Measurements from ENCODE around the gene EPX. TPM values are rescaled to one million over a fixed set of nuclear protein-coding genes. Genes with fewer than 3 reads are reported as not detected.
A peak's percentile ranks its signal among the peaks of the same experiment; 100 is the strongest.

The EPX gene
- total RNA-seq, 1 donor from 2014 or later, result not detected

- Mint-ChIP-seq H3K36me3 (ENCODE audit: low read depth) (peaks cover 2% of the 10 kb centered on the region), H3K27me3 (ENCODE audit: low read depth) (peaks cover 8% of the 10 kb centered on the region), H3K9me3 (no peaks in the 10 kb centered on the region), H3K27ac (peak within 1 kb of the TSS; percentile 93), H3K4me1 (ENCODE audit: low read depth) (peaks cover 28% of the 10 kb centered on the region), H3K4me3 (ENCODE audit: low read depth) (peak within 1 kb of the TSS; percentile 96)
- peak; percentile 95 for DNase-seq (ENCODE audit: low spot score)
- intact Hi-C loops (cut with micrococcal nuclease), result no loop called here
These were observed 26.7 kb downstream of the EPX start, which contains the start of gene MKS1 for GRCh38 chr17:58219007-58219788. MKS1 (minus strand) TSS chr17:58219255; CDS start chr17:58219230, 25 bp downstream.

- intact Hi-C loops (cut with micrococcal nuclease), result no loop called here
- peaks cover 32% of the 10 kb centered on the region for H3K4me1 Mint-ChIP-seq (ENCODE audit: low read depth)
- no peaks in the 10 kb centered on the region for H3K9me3 Mint-ChIP-seq
These were observed 27.3 kb downstream of the EPX start for GRCh38 chr17:58219789-58220183.

GRCh38 chr17:58224315-58224714 is 31.8 kb downstream of the EPX start:
- no peaks in the 10 kb centered on the region for H3K9me3 Mint-ChIP-seq
- intact Hi-C loops (cut with micrococcal nuclease), result no loop called here
- H3K4me3 Mint-ChIP-seq (ENCODE audit: low read depth), result no peak overlapping the region
- H3K36me3 Mint-ChIP-seq (ENCODE audit: low read depth), result no peaks in the 10 kb centered on the region
- peaks cover 20% of the 10 kb centered on the region for H3K27me3 Mint-ChIP-seq (ENCODE audit: low read depth)
- H3K4me1 Mint-ChIP-seq (ENCODE audit: low read depth), result peaks cover 10% of the 10 kb centered on the region
- no peak overlapping the region for H3K27ac Mint-ChIP-seq
- no peak for DNase-seq (ENCODE audit: low spot score)

More at GRCh38 chr17:58219789-58220183, 27.3 kb downstream of the EPX start:
- H3K27ac Mint-ChIP-seq, result peak overlapping the region; percentile 93
- DNase-seq (ENCODE audit: low spot score), result no peak
- peaks cover 2% of the 10 kb centered on the region for H3K36me3 Mint-ChIP-seq (ENCODE audit: low read depth)
- H3K4me3 Mint-ChIP-seq (ENCODE audit: low read depth), result peak overlapping the region; percentile 96
- H3K27me3 Mint-ChIP-seq (ENCODE audit: low read depth), result peaks cover 8% of the 10 kb centered on the region

- H3K4me1 Mint-ChIP-seq (ENCODE audit: low read depth), result peaks cover 15% of the 10 kb centered on the region
- no peak overlapping the region for H3K27ac Mint-ChIP-seq
- no peak overlapping the region for H3K4me3 Mint-ChIP-seq (ENCODE audit: low read depth)
- DNase-seq (ENCODE audit: low spot score), result no peak
- intact Hi-C loops (cut with micrococcal nuclease), result no loop called here
- no peaks in the 10 kb centered on the region for H3K36me3 Mint-ChIP-seq (ENCODE audit: low read depth)
- H3K9me3 Mint-ChIP-seq, result no peaks in the 10 kb centered on the region
- peaks cover 25% of the 10 kb centered on the region for H3K27me3 Mint-ChIP-seq (ENCODE audit: low read depth)
These were observed 35.2 kb downstream of the EPX start for GRCh38 chr17:58227733-58228132.

- Mint-ChIP-seq H3K27me3 (ENCODE audit: low read depth) (peaks cover 21% of the 10 kb centered on the region), H3K4me3 (ENCODE audit: low read depth) (no peak overlapping the region), H3K27ac (no peak overlapping the region), H3K4me1 (ENCODE audit: low read depth) (peaks cover 16% of the 10 kb centered on the region), H3K36me3 (ENCODE audit: low read depth) (no peaks in the 10 kb centered on the region), H3K9me3 (no peaks in the 10 kb centered on the region)
- DNase-seq (ENCODE audit: low spot score), result no peak
- intact Hi-C loops (cut with micrococcal nuclease), result no loop called here
These were observed 36.2 kb downstream of the EPX start for GRCh38 chr17:58228679-58229078.

- Mint-ChIP-seq H3K36me3 (ENCODE audit: low read depth) (no peaks in the 10 kb centered on the region), H3K27ac (no peak overlapping the region), H3K9me3 (no peaks in the 10 kb centered on the region), H3K4me1 (ENCODE audit: low read depth) (peaks cover 12% of the 10 kb centered on the region), H3K27me3 (ENCODE audit: low read depth) (peaks cover 25% of the 10 kb centered on the region), H3K4me3 (ENCODE audit: low read depth) (no peak overlapping the region)
- intact Hi-C loops (cut with micrococcal nuclease), result no loop called here
- no peak for DNase-seq (ENCODE audit: low spot score)
These were observed 36.9 kb downstream of the EPX start for GRCh38 chr17:58229384-58229783.

GRCh38 chr17:58229881-58230280 is 37.4 kb downstream of the EPX start:
- Mint-ChIP-seq H3K9me3 (no peaks in the 10 kb centered on the region), H3K27ac (no peak overlapping the region), H3K4me1 (ENCODE audit: low read depth) (peaks cover 10% of the 10 kb centered on the region), H3K27me3 (ENCODE audit: low read depth) (peaks cover 30% of the 10 kb centered on the region), H3K36me3 (ENCODE audit: low read depth) (no peaks in the 10 kb centered on the region), H3K4me3 (ENCODE audit: low read depth) (no peak overlapping the region)
- intact Hi-C loops (cut with micrococcal nuclease), result no loop called here
- no peak for DNase-seq (ENCODE audit: low spot score)

GRCh38 chr17:58231641-58232040 is 39.1 kb downstream of the EPX start:
- H3K27me3 Mint-ChIP-seq (ENCODE audit: low read depth), result peaks cover 44% of the 10 kb centered on the region
- peaks cover 10% of the 10 kb centered on the region for H3K4me1 Mint-ChIP-seq (ENCODE audit: low read depth)
- intact Hi-C loops (cut with micrococcal nuclease), result no loop called here
- H3K9me3 Mint-ChIP-seq, result no peaks in the 10 kb centered on the region
- H3K27ac Mint-ChIP-seq, result no peak overlapping the region
- DNase-seq (ENCODE audit: low spot score), result no peak
- no peak overlapping the region for H3K4me3 Mint-ChIP-seq (ENCODE audit: low read depth)
- H3K36me3 Mint-ChIP-seq (ENCODE audit: low read depth), result no peaks in the 10 kb centered on the region

- intact Hi-C loops (cut with micrococcal nuclease), result no loop called here
- peaks cover 46% of the 10 kb centered on the region for H3K27me3 Mint-ChIP-seq (ENCODE audit: low read depth)
- H3K9me3 Mint-ChIP-seq, result no peaks in the 10 kb centered on the region
- DNase-seq (ENCODE audit: low spot score), result no peak
- H3K27ac Mint-ChIP-seq, result no peak overlapping the region
- H3K36me3 Mint-ChIP-seq (ENCODE audit: low read depth), result no peaks in the 10 kb centered on the region
- no peak overlapping the region for H3K4me3 Mint-ChIP-seq (ENCODE audit: low read depth)
- peaks cover 10% of the 10 kb centered on the region for H3K4me1 Mint-ChIP-seq (ENCODE audit: low read depth)
These were observed 40.2 kb downstream of the EPX start for GRCh38 chr17:58232707-58233156.

GRCh38 chr17:58233543-58233942 is 41.0 kb downstream of the EPX start:
- H3K4me3 Mint-ChIP-seq (ENCODE audit: low read depth), result no peak overlapping the region
- intact Hi-C loops (cut with micrococcal nuclease), result no loop called here
- peaks cover 10% of the 10 kb centered on the region for H3K4me1 Mint-ChIP-seq (ENCODE audit: low read depth)
- H3K9me3 Mint-ChIP-seq, result no peaks in the 10 kb centered on the region
- H3K27ac Mint-ChIP-seq, result no peak overlapping the region
- peaks cover 42% of the 10 kb centered on the region for H3K27me3 Mint-ChIP-seq (ENCODE audit: low read depth)
- DNase-seq (ENCODE audit: low spot score), result no peak
- H3K36me3 Mint-ChIP-seq (ENCODE audit: low read depth), result no peaks in the 10 kb centered on the region

- Mint-ChIP-seq H3K27me3 (ENCODE audit: low read depth) (peaks cover 42% of the 10 kb centered on the region), H3K4me3 (ENCODE audit: low read depth) (no peak overlapping the region), H3K27ac (no peak overlapping the region), H3K4me1 (ENCODE audit: low read depth) (peaks cover 10% of the 10 kb centered on the region), H3K36me3 (ENCODE audit: low read depth) (no peaks in the 10 kb centered on the region), H3K9me3 (no peaks in the 10 kb centered on the region)
- intact Hi-C loops (cut with micrococcal nuclease), result no loop called here
- DNase-seq (ENCODE audit: low spot score), result no peak
These were observed 42.0 kb downstream of the EPX start for GRCh38 chr17:58234512-58234911.

GRCh38 chr17:58235821-58236220 is 43.3 kb downstream of the EPX start:
- Mint-ChIP-seq H3K4me1 (ENCODE audit: low read depth) (peaks cover 10% of the 10 kb centered on the region), H3K27me3 (ENCODE audit: low read depth) (peaks cover 50% of the 10 kb centered on the region), H3K4me3 (ENCODE audit: low read depth) (no peak overlapping the region), H3K9me3 (no peaks in the 10 kb centered on the region), H3K27ac (no peak overlapping the region), H3K36me3 (ENCODE audit: low read depth) (no peaks in the 10 kb centered on the region)
- DNase-seq (ENCODE audit: low spot score), result no peak
- intact Hi-C loops (cut with micrococcal nuclease), result no loop called here

GRCh38 chr17:58236394-58236793 is 43.9 kb downstream of the EPX start:
- no peaks in the 10 kb centered on the region for H3K9me3 Mint-ChIP-seq
- peaks cover 50% of the 10 kb centered on the region for H3K27me3 Mint-ChIP-seq (ENCODE audit: low read depth)
- no peaks in the 10 kb centered on the region for H3K36me3 Mint-ChIP-seq (ENCODE audit: low read depth)
- no peak for DNase-seq (ENCODE audit: low spot score)
- peaks cover 10% of the 10 kb centered on the region for H3K4me1 Mint-ChIP-seq (ENCODE audit: low read depth)
- H3K4me3 Mint-ChIP-seq (ENCODE audit: low read depth), result no peak overlapping the region
- H3K27ac Mint-ChIP-seq, result no peak overlapping the region
- intact Hi-C loops (cut with micrococcal nuclease), result no loop called here

Data from activated T-helper 2 cell treated with anti-CD3 and anti-CD28 coated beads, Interferon-gamma antibody, Interleukin-2, Interleukin-4, amounts not matched to agents 10 μg/mL and 5 μg/mL and 100 μg/mL, durations not matched to agents 14 hours and 24 hours and 36 hours (primary cell).